CMK (cell line): ENCODE results near the gene FBXO8.
A peak's percentile ranks its signal among the peaks of the same experiment; 100 is the strongest.

Source experiments
- DNase-seq: peaks from one replicate; pipeline ENCODE4 v3.0.0-alpha.2; 2010; ENCODE audit warnings: low read depth

Gene FBXO8

GRCh38 chr4:174244441-174244840 lies 39.0 kb downstream of the FBXO8 start:
- DNase-seq = no peak

DNA sequence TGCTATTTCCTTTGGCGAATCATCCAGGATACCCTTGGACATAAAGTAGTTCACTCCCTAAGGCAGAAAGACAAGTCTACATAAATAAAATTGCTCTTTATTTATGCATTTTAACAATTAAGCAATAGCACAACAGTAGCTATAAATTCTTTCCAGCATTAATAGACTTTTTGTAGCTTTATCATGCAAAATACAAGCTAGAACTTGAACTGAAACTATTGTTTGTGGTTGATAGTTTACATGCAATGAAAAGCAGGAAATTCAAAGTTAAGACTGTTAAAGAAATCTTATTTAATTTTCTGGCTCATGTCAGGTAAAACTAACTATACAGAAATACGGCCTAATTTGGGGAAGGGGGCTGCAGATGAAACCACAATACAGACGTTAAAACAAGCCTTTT lies 42.3 kb downstream of the FBXO8 start:
- DNase-seq = no peak

DNA sequence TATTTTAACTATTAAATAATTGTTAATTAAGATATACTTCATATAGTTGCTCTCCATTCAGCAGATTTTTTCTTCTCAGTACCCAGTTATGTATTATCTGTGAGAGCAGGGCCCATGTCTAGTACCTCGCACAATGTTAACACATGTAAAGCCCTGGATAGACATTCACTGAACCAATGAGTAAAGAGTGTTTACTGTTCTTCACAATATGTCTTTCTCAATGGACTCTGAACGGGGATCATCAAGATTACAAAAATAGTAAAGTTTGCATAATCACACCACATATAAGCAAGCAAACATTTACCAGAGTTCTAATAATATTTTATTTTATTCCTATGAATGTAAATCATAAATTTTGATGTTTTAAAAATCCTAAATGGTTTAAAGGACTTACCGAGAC lies 47.1 kb downstream of the FBXO8 start:
- DNase-seq = no peak

DNA sequence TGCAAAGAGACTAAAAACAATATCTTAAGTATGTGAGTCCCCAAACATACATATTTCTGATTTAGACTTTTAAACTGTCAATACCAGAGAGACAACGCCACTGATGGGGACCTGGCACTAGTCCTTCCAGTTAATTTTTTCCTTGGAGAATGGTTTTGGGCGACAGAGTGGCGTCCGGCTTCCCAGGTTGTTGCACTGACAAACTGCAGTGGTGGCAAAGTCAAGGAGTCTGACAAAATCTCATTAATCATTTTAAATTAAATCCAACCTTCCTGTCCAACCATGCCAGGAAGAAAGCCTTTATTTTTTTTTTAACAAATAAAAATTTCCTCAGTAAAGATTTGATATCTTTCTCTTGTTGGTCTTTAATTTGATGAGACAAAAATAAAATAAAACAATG lies 52.8 kb downstream of the FBXO8 start:
- DNase-seq = no peak

DNA sequence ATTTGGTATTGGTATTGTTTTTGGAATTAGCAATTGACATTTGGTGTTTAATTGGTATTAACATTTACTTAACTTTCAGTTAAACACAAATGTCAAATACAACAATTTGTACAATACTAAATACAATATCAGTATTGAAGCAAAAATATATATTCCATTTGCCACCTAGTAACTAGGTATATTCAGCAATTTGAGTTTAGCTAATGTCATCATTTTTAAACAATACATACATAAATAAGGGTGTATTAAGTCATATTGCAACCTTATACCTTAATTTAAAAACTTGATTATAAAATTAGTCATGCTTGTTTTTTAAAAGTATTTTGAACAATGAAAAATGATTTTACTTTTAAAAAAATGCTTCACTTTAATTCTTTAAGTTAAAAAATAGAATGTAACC lies 53.3 kb downstream of the FBXO8 start:
- no peak for DNase-seq

DNA sequence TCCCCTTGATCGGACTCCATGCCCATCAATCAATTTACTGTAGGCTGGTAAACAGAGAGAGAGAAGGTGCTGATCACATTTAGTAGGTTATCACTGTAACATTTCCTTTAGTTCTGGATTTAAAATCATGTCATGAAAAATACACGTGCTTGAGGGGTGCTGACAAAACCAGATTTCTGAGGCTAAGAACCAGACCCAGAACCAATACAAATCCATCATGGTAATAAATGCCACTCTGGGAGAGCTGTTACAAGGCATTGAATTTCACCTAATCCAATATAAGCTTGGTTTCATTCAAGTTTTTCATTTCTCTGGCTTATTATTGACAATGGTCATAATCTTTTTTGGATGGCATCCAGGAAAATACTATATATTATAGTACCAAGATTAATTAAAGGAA lies 54.5 kb downstream of the FBXO8 start:
- DNase-seq = no peak

GRCh38 chr4:174225349-174226049 lies 58.0 kb downstream of the FBXO8 start:
- DNase-seq = no peak

DNA sequence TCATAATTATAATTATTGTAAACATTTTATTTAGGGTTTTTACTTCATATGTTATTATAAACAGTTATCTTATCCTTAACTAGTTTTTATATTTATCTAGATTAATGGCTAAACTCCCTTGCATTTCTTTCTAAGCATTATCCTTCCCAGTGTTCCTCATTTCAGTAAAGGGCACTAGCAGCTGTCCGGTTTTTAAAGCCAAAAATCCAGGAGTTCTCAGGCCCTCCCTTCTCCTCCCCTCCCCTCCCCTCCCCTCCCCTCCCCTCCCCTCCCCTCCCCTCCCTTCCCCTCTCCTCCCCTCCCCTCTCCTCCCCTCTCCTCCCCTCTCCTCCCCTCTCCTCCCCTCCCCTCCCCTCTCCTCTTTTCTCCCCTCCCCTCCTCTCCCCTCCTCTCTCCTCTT lies 58.9 kb downstream of the FBXO8 start:
- no peak for DNase-seq

DNA sequence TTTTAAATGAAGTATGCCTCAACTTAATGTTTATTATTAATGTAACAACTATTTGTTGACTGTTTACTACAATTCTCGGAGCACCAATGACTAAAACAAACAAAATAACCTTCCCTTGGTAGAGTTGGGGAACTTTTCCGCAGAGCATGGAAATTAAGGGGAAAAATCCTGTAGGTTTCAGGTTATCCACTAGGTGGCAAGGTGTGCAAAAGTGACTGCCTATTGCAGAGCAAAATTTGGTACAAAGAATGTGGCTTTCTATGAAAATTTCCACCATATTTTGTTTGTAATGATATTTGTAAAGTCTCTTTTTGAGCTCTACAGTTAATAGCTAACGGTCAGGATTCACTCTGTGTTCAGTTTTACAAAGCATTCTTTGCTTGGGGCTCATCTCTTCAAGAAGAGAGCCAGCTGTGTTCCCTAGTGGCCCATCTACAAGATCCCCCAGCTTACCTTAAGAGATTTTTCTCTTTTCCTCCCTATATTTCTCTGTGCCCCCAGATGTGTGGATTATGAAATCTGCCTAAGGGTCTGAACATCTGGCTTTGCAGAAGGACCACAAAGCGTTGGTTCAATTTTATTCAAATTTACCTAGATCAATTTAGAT lies 61.1 kb downstream of the FBXO8 start:
- DNase-seq = no peak

- DNase-seq = no peak
These were observed 65.2 kb downstream of the FBXO8 start for GRCh38 chr4:174218127-174218790.

GRCh38 chr4:174217273-174218126 lies 66.0 kb downstream of the FBXO8 start:
- peak; percentile 42 for DNase-seq

- no peak for DNase-seq
These were observed 66.6 kb downstream of the FBXO8 start for GRCh38 chr4:174216799-174217272.

- DNase-seq = no peak
These were observed 67.3 kb downstream of the FBXO8 start for GRCh38 chr4:174215961-174216680.

DNA sequence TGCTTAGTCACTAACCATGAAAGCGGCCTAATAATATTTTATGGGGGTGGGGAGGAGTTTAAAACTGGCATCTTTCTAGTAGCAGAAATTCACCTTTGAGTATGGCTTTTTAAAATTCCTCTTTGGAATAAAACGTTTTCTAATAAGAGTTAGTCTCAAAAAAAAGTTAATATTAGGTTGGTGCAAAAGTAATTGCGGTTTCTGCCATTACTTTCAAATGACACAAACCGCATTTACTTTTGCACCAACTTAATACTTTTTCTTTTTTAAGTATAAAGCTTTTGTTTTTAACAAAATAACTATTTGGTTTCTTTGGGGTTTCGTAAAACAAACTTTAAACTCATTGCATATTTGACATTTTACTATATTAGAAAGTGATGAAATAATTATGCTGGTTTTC lies 68.4 kb downstream of the FBXO8 start:
- no peak for DNase-seq

DNA sequence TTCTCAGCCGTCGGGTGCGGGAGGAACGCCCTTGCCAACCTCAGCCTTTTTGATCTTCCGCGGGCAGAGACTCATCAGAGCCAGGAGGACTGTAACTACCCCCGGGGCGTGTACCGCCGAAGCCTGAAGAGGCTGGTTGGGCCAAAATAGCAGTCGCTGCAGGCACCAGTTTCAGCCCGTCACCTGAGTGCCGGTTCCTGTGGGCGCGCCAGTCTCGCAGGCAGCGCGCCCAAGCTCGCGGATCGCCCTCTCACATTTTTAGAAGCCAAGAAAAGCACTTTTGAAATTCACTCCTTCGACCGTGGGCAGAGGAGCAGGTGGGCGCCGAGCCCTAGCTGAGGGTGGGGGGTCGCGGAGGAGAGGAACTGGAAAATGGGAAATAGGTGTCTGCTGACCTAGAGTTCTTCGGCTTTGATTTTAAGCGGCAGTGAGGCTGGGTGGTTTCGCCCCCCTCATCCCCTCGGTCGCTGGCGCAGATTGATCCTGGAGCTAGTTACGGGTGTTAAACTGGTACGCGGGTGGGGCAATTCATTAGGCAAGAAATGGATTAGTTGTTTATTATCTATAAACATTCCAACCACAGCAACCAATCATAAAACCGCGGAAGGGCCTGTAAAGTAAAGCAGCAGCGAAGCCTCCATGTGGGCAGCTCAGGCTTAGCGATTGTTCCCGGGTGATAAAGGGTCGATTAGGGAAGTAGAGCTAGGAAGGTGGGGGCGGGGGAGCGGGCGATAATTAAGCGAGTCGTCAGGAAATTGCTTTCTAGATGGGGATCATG lies 69.2 kb downstream of the FBXO8 start:
- DNase-seq = peak; percentile 27

DNA sequence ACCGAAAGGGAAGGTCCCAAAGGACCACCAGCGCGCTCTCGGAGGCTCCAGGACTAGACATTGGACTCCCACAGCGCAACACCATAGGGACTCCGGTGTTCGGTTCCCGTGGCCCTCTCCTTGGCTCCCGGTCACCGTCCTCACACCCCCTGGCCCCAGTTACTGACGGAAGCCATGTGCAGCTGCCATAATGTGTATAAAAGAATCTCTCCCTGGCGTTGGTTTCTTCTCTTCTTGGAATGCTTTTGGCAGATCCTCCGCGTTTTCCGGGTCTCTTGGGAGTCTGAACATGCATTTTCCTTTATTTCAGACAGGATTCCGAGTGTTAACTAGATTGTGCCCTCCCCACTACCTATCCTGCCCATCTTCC lies 69.8 kb downstream of the FBXO8 start:
- no peak for DNase-seq

DNA sequence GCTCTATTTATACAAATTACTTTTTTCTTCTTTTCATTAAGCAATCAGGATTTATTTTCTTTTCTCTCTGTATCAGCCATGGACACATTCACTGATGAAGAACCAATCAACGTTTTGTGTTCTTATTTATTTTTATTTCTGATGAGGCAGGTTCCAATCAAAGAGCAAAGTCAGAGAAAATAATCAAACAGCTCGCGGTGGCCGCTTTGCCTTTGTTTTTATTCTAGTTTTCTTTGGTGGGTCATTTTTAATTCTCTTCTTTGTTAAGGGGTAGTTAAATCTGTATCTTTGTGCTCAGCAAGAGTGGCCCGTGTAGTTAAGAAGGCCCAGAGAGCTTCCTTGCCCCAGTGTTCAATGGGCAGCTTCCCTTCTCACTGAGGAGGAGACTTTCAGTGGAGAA lies 71.4 kb downstream of the FBXO8 start:
- no peak for DNase-seq

DNA sequence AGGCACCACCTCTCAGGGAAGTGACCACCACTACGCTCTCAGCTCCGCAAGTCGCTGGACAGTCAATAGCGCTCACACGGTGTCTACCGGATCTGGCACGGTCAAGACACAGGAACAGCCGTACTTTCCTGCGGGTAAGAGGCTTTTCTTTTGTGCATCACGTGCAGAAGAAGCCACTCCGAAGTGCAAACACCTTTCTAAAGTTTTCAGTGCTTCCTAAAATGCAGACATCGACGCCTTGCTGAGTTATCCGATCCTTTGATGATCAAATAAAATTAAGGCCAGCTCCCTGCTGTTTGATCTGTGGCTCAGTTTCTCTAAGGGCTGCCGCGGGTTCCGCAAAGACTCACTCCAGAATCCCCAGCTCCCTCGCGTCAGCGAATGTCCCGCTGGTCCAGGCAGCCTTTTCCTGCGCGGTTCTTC lies 71.8 kb downstream of the FBXO8 start:
- DNase-seq = no peak

DNA sequence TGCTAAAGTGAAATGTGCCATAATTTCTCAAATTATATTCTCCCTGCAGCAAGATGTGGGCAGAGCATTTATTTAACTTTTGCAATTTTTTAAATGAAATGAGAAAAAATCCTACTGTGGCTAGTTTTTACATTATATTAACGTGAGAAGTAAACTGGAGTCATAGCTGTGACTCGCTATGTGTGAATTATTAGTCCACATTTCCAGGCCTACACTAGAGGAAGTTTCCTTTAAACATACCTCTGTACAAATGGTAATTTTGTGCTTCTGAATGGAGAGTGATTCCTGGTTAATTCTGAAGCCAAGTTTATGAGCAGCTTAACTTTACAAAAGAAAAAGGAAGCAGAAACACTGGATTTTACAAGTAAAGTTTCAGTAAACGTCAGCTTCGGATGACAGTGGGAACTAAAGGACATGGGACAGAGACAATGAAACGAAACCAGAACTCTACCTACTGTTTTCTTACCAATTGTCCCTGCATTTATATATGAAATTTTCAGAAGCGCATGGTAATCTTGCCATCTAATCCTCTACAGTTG lies 72.4 kb downstream of the FBXO8 start:
- no peak for DNase-seq

- no peak for DNase-seq
These were observed 73.1 kb downstream of the FBXO8 start for GRCh38 chr4:174210354-174210753.

- no peak for DNase-seq
These were observed 74.1 kb downstream of the FBXO8 start for GRCh38 chr4:174209341-174209740.
